Gastroesophageal sphincter (tissue), 3 donors: ENCODE results near the gene CNEP1R1.

Source experiments
- POLR2A ChIP-seq, 2 donors: fragments of 450-650 bp; IDR thresholded peaks; one replicate each; pipeline ENCODE4 v1.6.1; 2017; ENCODE audit warnings: antibody characterized with exemption in 2 of 2, mild to moderate bottlenecking in 2 of 2, moderate library complexity in 1 of 2
- POLR2AphosphoS5 ChIP-seq: sonication (generic); formaldehyde crosslinking; IDR thresholded peaks from one replicate; pipeline ENCODE4 v1.6.1; 2017; ENCODE audit warnings: antibody characterized with exemption
- TF ChIP-seq, protein P1 (sequence below), 4 experiments: fragments of 200-600 bp in 2 of 4; fragments of 450-650 bp in 2 of 4; sonication (generic) in 1 of 4; IDR thresholded peaks; one replicate each; pipeline ENCODE4 v1.5.1; 2017 to 2019; ENCODE audit warnings: antibody characterized with exemption in 4 of 4, mild to moderate bottlenecking in 2 of 4, moderate library complexity in 2 of 4

DNA sequence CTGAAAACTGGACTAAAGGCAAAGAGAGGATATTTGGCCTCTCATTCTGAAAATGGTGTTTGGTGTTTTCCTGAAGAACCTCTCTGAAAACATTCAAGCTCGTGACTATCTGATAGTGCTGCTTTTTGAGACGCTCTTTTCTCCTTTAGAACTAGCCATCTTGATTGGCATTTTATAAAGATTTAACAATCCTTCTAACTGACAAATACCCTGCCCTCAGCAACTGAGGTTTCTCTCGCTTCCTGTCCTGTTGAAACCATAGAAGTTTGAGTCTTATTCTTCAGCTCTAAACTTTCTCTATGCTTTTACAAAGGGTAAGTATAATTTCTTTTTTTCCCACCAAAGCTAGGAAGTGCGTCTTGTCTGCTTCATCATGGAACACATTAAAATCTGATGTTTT, 13.3 kb downstream of the CNEP1R1 start:
- TF ChIP-seq POLR2A (IDR thresholded peaks at IDR 0.05) (no peak), POLR2AphosphoS5 (no peak)
- TF ChIP-seq, protein P1, sequence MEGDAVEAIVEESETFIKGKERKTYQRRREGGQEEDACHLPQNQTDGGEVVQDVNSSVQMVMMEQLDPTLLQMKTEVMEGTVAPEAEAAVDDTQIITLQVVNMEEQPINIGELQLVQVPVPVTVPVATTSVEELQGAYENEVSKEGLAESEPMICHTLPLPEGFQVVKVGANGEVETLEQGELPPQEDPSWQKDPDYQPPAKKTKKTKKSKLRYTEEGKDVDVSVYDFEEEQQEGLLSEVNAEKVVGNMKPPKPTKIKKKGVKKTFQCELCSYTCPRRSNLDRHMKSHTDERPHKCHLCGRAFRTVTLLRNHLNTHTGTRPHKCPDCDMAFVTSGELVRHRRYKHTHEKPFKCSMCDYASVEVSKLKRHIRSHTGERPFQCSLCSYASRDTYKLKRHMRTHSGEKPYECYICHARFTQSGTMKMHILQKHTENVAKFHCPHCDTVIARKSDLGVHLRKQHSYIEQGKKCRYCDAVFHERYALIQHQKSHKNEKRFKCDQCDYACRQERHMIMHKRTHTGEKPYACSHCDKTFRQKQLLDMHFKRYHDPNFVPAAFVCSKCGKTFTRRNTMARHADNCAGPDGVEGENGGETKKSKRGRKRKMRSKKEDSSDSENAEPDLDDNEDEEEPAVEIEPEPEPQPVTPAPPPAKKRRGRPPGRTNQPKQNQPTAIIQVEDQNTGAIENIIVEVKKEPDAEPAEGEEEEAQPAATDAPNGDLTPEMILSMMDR (IDR thresholded peaks at IDR 0.05) = no peak
